Tibial nerve (tissue), 4 donors: ENCODE data around the gene ZDHHC19.

Experiments
- CTCF ChIP-seq, 5 experiments: fragments of 200-600 bp in 3 of 5; fragments of 450-650 bp in 2 of 5; sonication (generic) in 3 of 5; IDR thresholded peaks; one replicate each; pipeline ENCODE4 v1.5.1; 2016 to 2019; ENCODE audit warnings: antibody characterized with exemption in 5 of 5, mild to moderate bottlenecking in 3 of 5, moderate library complexity in 2 of 5
- EP300 ChIP-seq, 2 donors: sonication (generic); formaldehyde crosslinking; IDR thresholded peaks; one replicate each; pipeline ENCODE4 v1.6.1; 2017; ENCODE audit warnings: antibody characterized with exemption in 2 of 2, mild to moderate bottlenecking in 1 of 2
- POLR2A ChIP-seq, 2 donors: fragments of 450-650 bp; IDR thresholded peaks; one replicate each; pipeline ENCODE4 v1.6.1; 2017; ENCODE audit warnings: antibody characterized with exemption in 2 of 2, mild to moderate bottlenecking in 2 of 2, moderate library complexity in 2 of 2

GRCh38 chr3:196225763-196226364 is 14.7 kb upstream of the ZDHHC19 start:
- no peak for TF ChIP-seq POLR2A (IDR thresholded peaks at IDR 0.05)
- no peak for TF ChIP-seq CTCF (IDR thresholded peaks at IDR 0.05)
- no peak for TF ChIP-seq EP300 (IDR thresholded peaks at IDR 0.05)
